Measurements from ENCODE around the gene LEAP2. TPM values are rescaled to one million over a fixed set of nuclear protein-coding genes. Genes with fewer than 3 reads are reported as not detected.

The LEAP2 gene
- total and polyA plus RNA-seq, 2 of the 8 experiments (the other 6 are each of a cell fraction or from before 2014, with no cell fraction given): 1.8 to 2.9 TPM

- Histone ChIP-seq H2AK5ac (ENCODE audit: low read depth, low read length) (no peak overlapping the region), H3K23me2 (ENCODE audit: low read depth, low read length) (0 out of 2 replicates have a peak, but pooled peaks cover 2% of the 10 kb centered on the region), H3K18ac (ENCODE audit: extremely low read depth, low read length) (no peak overlapping the region), H3K27me3 (replicated peaks in 1 of 4; ENCODE audit: control insufficient read depth in 3 of 4, extremely low read depth in 1 of 4, insufficient read depth in 3 of 4, low read length in 3 of 4) (no peaks in the 10 kb centered on the region), H3K9ac (replicated peaks in 1 of 4; ENCODE audit: extremely low read depth in 1 of 4, low read depth in 3 of 4, low read length in 3 of 4) (no peak overlapping the region), H2BK15ac (ENCODE audit: low read length) (no peak overlapping the region), H4K91ac (replicated peaks; ENCODE audit: insufficient read length, low read length) (no peak overlapping the region), H3K27ac (ENCODE audit: low read depth, low read length) (no peak overlapping the region), H3K79me2 (ENCODE audit: control insufficient read depth in 1 of 2, insufficient read depth in 2 of 2, low read length in 2 of 2) (no peaks in the 10 kb centered on the region), H3K4ac (replicated peaks; ENCODE audit: insufficient read length, low read depth, low read length) (no peak overlapping the region), H2BK120ac (replicated peaks; ENCODE audit: low read depth, low read length) (no peak overlapping the region), H3K4me1 (replicated peaks in 1 of 4; ENCODE audit: control insufficient read depth in 3 of 4, insufficient read depth in 4 of 4, low read length in 3 of 4) (no peaks in the 10 kb centered on the region), H3K4me3 (ENCODE audit: extremely low read depth in 1 of 4, insufficient read depth in 2 of 4, low read depth in 3 of 4, low read length in 4 of 4) (no peak overlapping the region), H3K36me3 (ENCODE audit: control insufficient read depth in 2 of 4, insufficient read depth in 4 of 4, low read length in 3 of 4) (peaks cover 3 to 45% (median 24%) of the 10 kb centered on the region in 4 experiments; a peak in 7 of 8 replicates), H4K5ac (ENCODE audit: insufficient read length, low read depth, low read length) (no peak overlapping the region), H3K23ac (ENCODE audit: insufficient read length) (no peak overlapping the region), H3K79me1 (ENCODE audit: low read depth, low read length) (no peaks in the 10 kb centered on the region), H2BK20ac (ENCODE audit: low read length) (no peak overlapping the region), H3K14ac (ENCODE audit: insufficient read length) (no peak overlapping the region), H4K8ac (ENCODE audit: extremely low read depth, insufficient read depth, low read length) (no peak overlapping the region), H4K20me1 (replicated peaks in 1 of 2; ENCODE audit: control insufficient read depth in 1 of 2, insufficient read depth in 2 of 2, low read length in 2 of 2) (no peaks in the 10 kb centered on the region), H2BK5ac (ENCODE audit: low read depth, low read length) (no peak overlapping the region), H3K9me3 (ENCODE audit: insufficient read depth in 2 of 2, low read depth in 1 of 2, low read length in 1 of 2) (no peaks in the 10 kb centered on the region), H2AFZ (ENCODE audit: low read length) (no peak overlapping the region), H3K4me2 (ENCODE audit: insufficient read depth in 1 of 2, low read depth in 2 of 2, low read length in 2 of 2) (no peak overlapping the region), H3K56ac (replicated peaks; ENCODE audit: insufficient read length, low read depth, low read length) (no peak overlapping the region), H2BK12ac (ENCODE audit: low read depth, low read length) (no peak overlapping the region)
- TF ChIP-seq CBX8 (IDR thresholded peaks at IDR 0.05; ENCODE audit: borderline replicate concordance, low read depth, low read length): no peak
- no peak for TF ChIP-seq EP300 (IDR thresholded peaks at IDR 0.05; ENCODE audit: borderline replicate concordance in 1 of 2, low read depth in 2 of 2, low read length in 2 of 2)
- no peak for TF ChIP-seq RFX5 (IDR thresholded peaks at IDR 0.05; ENCODE audit: borderline replicate concordance, low read depth, low read length)
- TF ChIP-seq TCF12 (IDR thresholded peaks at IDR 0.05; ENCODE audit: low read depth, low read length): no peak
- TF ChIP-seq E2F6 (IDR thresholded peaks at IDR 0.05): no peak
- TF ChIP-seq CTBP2 (IDR thresholded peaks at IDR 0.05; ENCODE audit: borderline replicate concordance, insufficient read depth, insufficient read length, low read length): no peak
- no peak for TF ChIP-seq BACH1 (IDR thresholded peaks at IDR 0.05; ENCODE audit: low read length)
- no peak for TF ChIP-seq RBBP5 (IDR thresholded peaks at IDR 0.05; ENCODE audit: borderline replicate concordance, low read depth, low read length)
- 95% methylated on average over 3 of the region's 3 CpGs; no CpG with 5 or more reads in 1 of the 2 experiments for WGBS, 2 experiments (ENCODE audit: extremely low coverage in 1 of 2, insufficient coverage in 1 of 2, insufficient read length in 1 of 2, insufficient replicate concordance in 2 of 2, low coverage in 1 of 2, low lambda C conversion rate in 2 of 2, missing lambda C conversion rate in 1 of 2)
- POLR2A ChIA-PET (ENCODE audit: partially characterized antibody): interaction anchor here (2.4 kb wide), 1 partner anchor 11 kb away, joined by 15 read pairs; the partner anchor contains the start of genes GDF9 and UQCRQ
- FAIRE-seq: no peak
- no peak for DNase-seq (ENCODE audit: low read depth in 1 of 2, low spot score in 2 of 2)
- CTCF ChIA-PET (ENCODE audit: partially characterized antibody): interaction anchor here (1.0 to 32.2 kb wide), 2 partner anchors 23 to 48 kb away, joined by 3 to 465 read pairs; partner anchors contain the start of gene SHROOM1
Observed at GRCh38 chr5:132877938-132878337, 4.5 kb downstream of the LEAP2 start.

Measured in H1 (cell line).